HG02870 (cell line): ENCODE measurements around the gene GBE1.
"Not testable (repeated sequence)": the region's sequence is repeated elsewhere in the genome, so short reads cannot be mapped to it uniquely, and the experiment has no call there.

ENCODE experiments used
- ATAC-seq: cut with Tn5 transposase; IDR thresholded peaks from one replicate; pipeline ENCODE4 v1.9.1; 2021; ENCODE audit warnings: mild to moderate bottlenecking, moderate library complexity; ENCODE audit not compliant: unreplicated experiment

The GBE1 gene

DNA sequence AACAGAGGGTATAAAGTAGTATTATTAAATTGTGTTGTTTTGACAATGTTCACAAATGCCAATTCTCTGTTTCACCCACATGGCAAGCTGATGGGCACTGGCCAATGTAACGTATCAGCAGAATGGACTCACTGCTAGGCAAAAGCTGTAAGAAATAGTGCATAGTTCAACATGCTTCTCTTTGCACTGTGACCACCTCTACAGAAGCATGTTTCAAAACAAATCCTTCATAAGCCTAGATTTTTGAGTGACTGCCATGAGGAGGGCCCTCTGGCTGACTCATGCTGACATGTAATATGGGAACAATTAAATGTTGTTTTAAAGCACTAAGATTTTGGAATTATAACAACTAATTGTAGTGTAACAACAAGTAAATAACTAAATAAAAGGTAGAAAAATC is 3.2 kb downstream of the GBE1 start:
- ATAC-seq: no peak

DNA sequence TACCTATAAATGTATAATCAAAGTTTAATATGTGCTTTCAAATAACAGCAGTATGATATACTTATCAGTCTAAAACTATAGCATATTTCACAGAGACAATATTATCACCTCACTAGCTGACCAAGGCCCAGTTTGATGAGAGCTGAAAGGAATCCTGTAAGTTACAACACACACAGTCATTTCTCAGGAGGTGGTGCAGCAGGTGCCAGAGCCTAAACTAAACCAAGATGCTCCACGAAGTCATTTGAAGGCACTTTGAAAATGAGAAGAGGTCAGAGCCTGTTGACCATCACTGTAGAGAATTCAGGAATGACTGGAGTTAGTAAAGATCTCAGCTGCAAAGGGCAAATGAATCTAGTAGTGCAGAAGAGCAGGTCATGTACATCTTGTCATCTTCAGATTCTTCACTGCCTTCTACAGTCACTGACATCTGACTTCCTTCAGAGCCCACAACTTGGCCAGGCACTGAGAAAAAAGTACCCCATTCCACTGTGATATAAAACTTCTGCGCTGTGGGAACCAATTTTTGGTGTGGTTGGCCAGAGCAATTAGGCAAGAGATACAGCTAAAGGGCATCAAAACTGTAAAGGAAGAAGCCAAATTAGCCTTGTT is 7.9 kb downstream of the GBE1 start:
- peak; percentile 54 for ATAC-seq

DNA sequence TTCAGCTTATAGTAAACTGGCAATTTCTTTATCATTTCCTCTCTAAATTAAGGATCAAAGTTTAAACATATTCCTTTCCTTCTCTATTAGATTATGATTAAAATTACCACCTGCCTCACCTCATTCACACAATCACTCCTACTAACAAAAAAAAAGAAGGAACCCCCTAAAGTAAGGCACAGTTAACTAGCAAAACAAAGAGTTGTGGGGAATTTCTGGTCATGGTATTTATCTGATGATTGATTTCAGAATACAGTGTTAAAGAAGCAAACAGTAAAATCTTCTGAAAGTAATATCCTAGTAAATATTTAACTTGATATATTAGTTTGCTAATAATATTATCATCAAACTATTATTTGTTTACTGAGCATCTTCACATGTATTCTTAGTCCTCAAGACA is 8.8 kb downstream of the GBE1 start:
- ATAC-seq: no peak

DNA sequence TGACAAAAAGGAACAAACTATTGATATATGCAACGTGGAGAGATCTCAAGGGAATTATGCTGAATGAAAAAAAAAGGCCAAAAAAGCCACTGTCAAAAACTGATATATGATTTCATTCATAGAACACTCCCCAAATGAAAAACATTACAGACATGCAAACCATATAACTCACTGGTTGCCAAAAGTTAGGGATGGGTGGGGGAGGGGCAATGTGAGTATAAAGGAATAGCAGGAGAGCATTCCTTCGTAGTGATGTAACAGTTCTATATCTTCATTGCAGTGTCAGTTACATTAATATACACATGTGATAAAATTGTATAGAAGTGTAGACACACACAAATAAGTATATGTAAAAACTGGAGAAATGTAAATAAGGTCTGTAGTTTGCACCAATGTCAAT is 12.2 kb downstream of the GBE1 start:
- no peak for ATAC-seq

DNA sequence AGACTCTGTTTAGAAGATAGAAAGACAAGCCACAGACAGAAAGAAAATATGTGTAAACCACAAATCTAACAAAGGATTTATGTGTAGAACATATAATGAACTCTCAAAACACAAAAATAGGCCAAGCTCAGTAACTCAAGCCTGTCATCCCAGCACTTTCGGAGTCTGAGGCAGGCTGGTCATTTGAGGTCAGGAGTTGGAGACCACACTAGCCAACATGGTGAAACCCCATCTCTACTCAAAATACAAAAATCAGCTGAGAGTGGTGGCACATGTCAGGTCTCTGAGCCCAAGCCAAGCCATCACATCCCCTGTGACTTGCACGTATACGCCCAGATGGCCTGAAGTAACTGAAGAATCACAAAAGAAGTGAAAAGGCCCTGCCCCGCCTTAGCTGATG is 14.2 kb downstream of the GBE1 start:
- not testable (repeated sequence) for ATAC-seq

DNA sequence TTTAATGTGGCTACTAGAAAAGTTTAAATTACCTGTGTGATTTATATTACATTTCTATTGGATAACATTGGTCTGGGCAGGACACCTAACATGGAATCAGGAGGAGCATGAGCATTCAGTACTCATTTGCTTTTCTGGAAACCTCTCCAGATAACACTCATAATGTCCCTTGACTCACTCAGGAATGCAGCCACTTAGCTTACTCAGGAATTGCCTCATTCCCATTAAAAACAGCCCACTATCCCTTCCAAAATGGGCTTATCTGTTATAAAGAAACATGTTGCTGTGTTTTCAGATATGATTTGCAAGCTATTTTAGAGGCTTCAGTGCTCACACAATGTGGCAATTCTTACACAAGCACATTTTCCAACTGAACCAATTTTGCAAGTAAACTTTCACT is 17.1 kb downstream of the GBE1 start:
- no peak for ATAC-seq

DNA sequence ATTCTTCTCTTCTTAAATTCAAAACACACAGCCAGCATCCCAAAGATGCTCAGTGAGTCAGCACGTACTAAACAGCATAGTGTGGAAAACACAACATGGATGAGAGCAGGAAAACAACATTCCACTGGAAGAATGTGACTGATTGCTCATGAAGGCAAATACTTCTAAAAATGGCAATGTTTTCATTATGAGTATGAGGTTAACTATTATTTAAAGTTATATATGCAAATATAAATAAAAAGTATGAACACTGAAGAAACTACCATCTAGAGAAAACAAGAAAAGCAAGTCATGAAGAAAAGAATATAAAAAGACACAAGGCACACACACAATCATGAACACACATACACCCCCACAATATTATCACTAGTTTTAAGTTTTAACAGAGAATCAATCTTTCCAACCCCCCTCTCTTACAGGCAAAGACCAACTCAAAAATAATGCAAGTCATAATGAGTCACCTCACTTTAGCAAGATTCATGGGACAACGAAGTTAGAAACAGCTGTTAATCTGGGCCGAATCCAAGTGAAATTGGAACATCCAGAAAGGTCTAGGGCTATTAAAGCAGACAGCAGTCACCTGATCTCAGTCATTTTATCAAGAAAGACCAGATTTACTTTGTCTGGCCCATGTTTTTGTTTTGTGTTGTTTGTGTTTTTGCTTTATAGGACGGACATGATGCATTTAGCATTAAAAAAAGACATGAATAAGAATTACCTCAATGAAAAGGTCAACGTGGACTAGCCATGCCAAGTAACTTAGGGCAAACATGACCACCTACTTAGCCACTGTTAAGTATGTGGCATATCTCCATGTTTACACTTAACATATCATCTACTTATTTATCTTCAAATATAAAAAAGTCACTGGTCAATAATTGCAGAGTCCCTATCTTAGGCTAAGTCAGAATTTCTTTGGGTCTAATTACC is 18.1 kb downstream of the GBE1 start:
- ATAC-seq: no peak

DNA sequence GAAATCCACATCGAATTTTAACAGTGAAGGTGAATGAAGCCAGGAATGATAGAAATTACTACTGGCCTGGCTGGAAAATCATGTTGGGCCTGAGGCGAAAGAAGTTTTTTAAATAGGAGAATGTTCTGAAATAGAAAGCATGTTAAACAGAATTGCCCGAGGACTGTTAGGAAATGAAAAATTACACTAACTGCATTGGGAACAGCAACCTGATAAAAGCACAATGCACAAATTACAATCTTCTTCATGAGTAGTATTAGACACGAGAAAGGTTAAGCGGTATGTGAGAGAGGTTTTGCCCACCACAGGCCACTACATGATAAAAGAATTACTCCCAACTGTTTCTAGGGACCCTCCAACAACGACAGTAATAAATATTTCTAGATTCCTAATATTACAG is 18.9 kb downstream of the GBE1 start:
- ATAC-seq: no peak

DNA sequence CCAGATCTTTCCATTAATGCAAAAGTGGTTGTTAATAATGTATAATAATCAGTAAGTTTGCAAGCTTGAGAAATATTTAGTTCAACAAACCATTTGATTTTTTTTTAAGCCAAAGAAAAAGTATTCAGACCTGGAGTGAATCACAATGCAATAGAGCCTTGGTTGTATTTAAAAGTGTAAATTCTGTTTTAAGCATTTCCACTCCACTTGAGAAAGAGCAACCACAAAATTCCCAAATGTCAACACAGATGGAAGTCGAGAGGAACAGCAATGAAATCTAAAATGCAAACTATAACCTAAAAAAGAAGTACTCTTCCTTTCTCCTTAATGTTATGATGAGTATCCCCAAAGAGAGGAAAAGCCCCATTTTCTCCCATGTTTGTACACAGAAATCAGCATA is 20.2 kb downstream of the GBE1 start:
- ATAC-seq: no peak

DNA sequence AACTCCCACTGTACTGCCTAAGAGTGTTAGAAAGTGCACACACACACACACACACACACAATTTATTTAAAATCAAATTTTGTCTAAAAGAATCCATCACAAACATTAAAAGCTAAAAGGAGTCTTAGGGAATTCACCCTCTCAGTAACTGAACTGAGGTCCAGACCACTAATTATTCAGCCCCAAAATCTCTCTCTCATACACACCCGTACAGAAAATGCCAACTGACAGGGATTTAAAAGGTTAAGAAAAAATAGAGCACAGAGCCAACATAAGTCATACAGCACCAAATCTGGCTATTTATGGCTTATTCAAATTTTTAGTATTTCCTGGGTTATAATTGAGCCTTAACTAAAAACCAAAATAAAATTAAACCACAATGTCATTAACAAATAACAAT is 20.7 kb downstream of the GBE1 start:
- peak; percentile 61 for ATAC-seq

DNA sequence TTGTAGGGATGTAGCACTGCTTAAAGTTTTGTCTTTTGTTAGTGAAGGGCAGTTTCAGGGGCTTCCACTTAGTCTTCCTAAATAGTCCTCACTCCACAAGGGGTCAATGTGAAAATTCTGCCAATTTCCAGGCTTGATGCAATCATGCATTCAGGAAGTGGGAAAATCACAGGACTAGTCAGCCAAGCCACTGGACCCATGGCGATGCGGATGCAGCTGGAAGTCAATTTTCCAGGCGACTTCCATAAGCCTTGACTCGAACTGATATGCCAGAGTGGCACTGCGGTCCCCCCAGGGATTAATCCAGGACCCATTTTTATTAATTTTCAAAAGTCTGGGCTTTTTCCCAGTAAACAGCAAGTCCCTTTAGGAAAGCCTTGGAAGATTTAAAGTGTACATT is 26.1 kb downstream of the GBE1 start:
- no peak for ATAC-seq

DNA sequence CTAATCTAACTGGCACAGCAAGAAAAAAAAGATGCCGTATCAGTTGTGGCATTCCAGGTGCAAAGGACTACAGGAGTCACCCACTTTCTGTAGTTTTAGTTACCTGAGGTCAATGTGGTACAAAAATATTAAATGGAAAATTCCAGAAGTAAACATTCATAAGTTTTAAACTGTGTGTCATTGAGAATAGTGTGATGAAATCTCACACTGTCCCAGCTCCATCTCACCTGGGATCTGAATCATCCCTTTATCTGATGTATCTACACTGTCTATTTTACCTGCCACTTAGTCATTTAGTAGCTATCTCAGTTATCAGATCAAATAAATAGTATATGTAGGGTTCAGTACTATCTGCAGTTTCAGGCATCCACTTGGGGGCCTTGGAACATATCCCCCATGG is 26.7 kb downstream of the GBE1 start:
- ATAC-seq: no peak

DNA sequence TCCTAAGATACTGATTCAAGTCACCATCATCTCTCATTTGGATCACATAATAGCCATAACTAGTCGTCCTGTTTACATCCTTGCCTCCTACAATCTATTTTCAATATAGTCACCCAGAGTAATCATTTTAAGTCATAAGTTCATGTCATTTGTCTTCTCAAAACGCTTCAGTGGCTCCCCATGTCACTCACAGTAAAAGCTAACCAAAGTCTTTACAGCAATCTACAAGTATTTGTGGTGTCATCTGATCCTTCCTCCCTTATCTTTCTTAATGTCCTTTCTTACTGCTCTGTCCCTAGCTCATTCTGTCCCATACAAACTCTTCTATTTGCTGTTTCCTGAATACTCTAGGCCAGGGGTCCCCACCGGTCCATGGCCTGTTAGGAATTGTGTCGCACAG is 28.8 kb downstream of the GBE1 start:
- ATAC-seq: no peak

DNA sequence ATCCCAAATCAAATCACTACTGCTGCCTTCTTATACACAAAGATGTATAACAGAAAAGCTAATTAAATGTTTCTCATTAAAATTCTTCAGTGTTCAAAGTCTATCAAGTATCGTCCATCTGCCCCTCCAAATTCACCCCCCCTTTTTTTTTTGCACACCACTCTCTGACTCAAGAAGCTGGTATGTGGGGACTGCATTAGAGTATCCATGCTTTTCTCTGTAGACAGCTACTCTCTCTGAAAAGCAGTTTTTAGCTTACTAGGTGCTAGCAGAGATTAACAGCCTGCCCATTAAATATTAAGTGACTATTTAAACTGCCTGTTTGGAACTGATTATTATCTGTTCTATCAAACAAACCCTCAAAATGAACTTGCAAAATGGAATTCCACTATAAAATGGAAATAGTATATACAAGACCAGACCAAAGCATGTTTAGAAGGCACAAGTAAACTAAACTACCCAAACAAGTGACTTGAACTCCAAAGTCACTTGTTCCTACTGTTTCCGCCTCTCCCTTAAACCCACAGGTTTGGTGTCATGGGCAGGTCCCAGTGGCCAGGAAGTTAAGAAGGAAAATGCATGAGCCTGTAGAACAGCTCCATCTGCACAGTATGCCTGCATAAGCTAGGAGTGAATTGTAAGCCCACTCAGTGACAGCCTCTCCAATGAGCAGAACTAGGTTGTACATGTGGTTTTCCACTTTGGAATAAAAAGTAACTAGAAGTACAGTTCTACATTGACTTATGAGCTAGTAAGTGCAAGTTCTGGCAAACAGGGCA is 32.5 kb downstream of the GBE1 start:
- no peak for ATAC-seq

DNA sequence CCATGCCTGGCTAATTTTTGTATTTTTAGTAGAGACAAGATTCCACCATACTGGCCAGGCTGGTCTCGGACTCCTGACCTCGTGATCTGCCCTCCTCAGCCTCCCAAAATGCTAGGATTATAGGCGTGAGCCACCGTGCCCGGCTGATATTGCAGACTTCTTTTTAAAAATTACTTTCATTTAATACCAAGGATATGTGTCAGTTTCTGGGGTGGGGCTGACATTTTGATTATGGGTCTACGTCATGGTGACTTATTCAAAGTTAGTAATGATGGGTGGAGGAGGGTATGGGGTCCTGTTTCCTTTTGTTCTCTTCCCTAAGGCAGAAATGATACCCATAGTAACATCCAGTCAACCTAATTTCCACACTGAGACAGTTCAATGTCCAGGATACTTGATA is 34.7 kb downstream of the GBE1 start:
- no peak for ATAC-seq

DNA sequence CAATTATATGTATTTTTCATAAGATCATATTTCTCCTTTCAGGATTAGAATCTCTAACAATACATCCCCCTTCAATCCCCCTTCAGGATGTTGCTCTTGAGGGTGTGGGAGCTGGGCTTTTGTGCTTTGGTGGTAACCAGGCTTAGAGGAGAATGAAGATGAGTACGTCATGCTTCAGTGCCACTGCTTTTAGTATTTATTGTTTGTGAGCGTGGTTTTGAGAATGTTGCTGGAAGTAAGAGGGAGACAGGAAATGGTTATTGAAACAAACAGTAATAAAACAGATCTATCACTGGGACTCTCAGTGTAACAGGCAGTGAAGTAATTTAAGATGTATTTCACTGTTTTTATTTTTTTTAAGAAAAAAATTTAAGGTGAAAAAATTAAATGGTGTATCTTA is 35.3 kb downstream of the GBE1 start:
- no peak for ATAC-seq

DNA sequence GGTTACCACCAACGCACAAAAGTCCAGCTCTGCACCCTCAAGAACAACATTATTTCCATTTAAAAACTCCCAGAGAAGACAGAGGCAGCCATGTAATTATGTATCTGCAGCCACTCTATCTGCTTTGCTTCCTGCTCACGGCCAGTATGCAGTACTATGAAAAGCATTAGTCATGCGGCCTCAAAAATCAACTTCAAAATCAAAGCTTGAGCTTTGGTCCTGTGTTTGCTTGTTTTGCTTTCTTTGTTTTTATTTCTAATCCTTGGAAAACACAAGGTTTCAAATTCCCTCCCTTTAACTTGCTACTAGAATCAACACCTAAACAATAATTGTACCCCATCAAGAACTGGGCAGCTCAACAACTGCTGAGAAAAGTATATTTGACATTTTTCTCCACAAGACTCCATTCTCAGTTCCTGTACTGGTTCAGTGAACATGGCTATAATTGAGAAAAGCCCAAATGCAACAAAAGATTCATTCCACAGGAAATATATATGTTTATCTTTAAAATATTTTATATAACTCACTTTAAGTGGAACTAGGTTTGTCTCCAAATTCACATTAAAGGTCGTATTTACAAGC is 37.6 kb downstream of the GBE1 start:
- ATAC-seq: no peak

DNA sequence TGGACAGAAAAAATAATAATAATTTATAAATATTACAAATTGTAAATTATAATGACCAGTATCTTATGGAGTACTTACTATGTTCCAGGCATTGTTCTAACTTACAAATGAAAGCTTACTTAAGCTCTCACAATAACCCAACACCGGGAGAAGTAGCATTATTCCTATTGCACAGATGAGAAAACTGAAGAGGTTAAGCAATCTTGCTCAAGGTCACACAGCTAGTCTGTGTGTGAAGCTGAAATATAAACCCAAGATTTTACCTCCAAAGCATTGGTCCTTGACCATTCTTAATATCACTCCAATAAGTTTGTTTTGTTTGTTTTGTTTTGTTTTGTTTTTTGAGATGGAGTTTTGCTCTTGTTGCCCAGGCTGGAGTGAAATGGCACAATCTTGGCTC is 43.1 kb downstream of the GBE1 start:
- ATAC-seq: no peak

DNA sequence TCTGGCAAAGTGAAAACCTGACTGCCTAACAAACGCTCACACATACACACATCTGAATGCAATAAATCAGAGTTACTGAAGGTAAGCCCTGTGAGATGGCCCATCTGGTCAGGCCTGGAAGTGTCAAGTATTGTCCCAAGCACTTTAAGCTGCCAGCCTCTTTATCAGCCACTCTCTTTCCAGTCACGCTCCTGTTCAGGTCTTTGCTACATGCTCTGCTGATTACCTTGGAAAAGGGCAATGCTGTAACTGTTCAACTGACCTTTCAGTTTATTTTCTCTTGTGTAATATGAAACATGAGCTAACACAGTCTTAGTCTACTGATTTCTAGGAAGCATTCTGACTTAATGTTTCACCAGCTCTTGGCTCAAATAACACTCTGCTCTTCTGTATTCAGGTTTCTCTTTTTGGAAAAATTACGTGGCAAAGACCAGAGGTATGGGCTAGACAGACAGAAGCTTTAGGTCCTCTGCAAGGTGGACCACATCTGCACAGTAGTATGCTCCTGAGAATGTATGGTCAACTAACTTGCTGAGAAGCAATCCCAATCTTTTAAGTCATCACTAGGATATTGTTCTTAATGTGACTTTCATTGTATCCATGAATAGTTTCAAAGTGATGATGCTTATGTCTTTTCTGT is 44.5 kb downstream of the GBE1 start:
- ATAC-seq: no peak

DNA sequence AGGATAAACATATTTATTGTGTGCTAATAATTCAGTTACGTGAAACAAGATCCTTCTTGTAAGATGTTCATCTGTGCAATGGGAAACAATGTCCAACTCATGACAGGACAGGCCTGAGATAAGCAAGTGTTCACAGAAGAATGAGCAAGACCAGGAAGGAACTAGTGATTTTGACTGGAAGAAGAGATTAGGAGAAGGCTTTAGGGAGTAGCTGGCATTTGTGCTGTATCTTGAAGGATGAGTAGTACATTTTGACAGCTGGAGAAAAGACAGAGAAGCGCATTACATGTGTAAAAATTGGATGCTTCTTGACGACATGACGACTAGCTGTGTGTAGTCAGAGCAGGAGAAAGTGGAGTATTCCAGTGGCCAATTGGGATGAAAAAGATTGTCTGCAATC is 48.4 kb downstream of the GBE1 start:
- no peak for ATAC-seq

DNA sequence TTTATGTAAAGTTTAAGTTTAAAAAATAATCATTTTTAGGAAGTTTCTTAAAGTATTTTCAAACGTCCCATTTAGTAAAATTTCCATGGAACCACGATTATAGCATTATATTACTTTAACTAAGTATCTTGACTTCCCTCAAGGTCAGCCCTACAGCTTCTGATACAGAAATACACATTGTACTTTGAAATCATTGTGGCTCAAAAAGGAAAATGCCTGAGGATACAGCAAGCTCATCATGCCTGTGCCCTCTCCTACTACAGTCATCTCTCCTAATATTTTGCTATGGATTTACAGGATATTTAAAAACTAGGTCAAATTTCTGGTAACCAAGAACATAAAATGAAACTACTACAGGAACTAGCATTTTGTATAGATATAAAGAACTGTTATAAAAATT is 51.8 kb downstream of the GBE1 start:
- ATAC-seq: no peak
